Skeletal muscle satellite cell (primary cell): ENCODE results near the gene CGN.

ENCODE experiments used
- H3K27me3 ChIP-seq: 2 replicates; pipeline ENCODE4 v1.7.0; 2013; ENCODE audit warnings: low read length; ENCODE audit not compliant: control insufficient read depth, insufficient read depth
- H3K36me3 ChIP-seq: 2 replicates; pipeline ENCODE4 v1.7.0; 2013; ENCODE audit warnings: mild to moderate bottlenecking, control low read depth, low read length; ENCODE audit not compliant: insufficient read depth
- H3K4me1 ChIP-seq: 2 replicates; pipeline ENCODE4 v1.7.0; 2013; ENCODE audit warnings: low read length; ENCODE audit not compliant: control insufficient read depth, insufficient read depth
- H3K4me2 ChIP-seq: 2 replicates; pipeline ENCODE4 v1.7.0; 2013; ENCODE audit warnings: mild to moderate bottlenecking, low read length
- H3K4me3 ChIP-seq: 2 replicates; pipeline ENCODE4 v1.7.0; 2013; ENCODE audit warnings: low read length
- H3K9ac ChIP-seq: 2 replicates; pipeline ENCODE4 v1.7.0; 2013; ENCODE audit warnings: mild to moderate bottlenecking, low read depth, low read length, moderate library complexity
- H3K9me3 ChIP-seq: replicated peaks from 2 replicates; pipeline ENCODE4 v1.7.0; 2013; ENCODE audit warnings: mild to moderate bottlenecking, control low read depth, low read length

Gene CGN

DNA sequence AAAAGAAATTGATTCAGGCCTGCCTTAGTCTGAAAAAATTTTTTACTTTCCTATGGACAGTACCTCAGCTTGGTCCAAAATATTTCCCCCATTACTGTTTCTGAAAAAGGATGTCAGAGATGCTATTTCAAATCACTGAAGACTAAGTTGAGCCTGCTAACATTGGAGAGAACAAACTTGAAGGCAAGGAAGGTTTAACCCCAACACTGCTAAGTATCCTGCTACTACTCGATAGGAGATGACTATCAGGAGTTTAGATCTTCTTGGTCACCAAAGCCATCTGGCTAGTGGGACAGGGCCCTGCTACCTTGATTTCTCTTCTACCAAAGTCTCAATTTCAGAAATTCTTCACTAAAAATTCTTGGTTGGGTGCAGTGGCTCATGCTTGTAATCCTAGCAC is 29.2 kb upstream of the CGN start:
- H3K4me3 ChIP-seq, result no peak overlapping the region
- H3K4me1 ChIP-seq, result no peaks in the 10 kb centered on the region
- H3K27me3 ChIP-seq, result no peaks in the 10 kb centered on the region
- H3K9me3 ChIP-seq, result peaks cover 4% of the 10 kb centered on the region
- H3K9ac ChIP-seq, result no peak overlapping the region
- no peak overlapping the region for H3K4me2 ChIP-seq
- H3K36me3 ChIP-seq, result no peaks in the 10 kb centered on the region

DNA sequence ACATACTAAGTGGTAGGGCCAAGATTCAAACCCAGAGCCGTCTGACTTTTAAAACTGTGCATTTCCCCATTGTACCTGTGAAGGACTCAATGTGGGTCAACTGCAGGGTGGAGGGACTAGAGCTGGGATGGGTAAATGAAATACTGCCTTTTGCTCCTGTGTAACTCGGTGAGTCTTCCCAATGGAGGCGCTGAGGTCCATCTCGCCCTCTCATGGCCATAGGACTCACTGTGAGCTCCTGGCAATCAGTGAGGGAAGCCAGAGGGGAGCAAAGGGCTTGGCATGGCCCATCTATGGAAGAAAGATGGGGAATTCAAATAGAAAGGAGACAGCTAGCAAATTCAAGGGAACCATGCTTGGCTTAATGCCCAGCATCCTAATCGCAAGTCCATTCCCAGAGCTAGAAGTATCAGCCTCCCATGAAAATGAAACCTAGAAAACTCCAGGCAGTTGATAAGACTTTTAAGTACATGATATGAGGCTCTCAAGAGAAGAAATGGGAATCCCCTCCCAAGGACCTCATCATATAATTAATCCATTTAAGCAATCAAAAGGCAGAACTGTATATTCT is 25.4 kb upstream of the CGN start:
- H3K4me2 ChIP-seq, result no peak overlapping the region
- H3K27me3 ChIP-seq, result no peaks in the 10 kb centered on the region
- peaks cover 4% of the 10 kb centered on the region for H3K9me3 ChIP-seq
- no peak overlapping the region for H3K4me3 ChIP-seq
- H3K36me3 ChIP-seq, result no peaks in the 10 kb centered on the region
- no peaks in the 10 kb centered on the region for H3K4me1 ChIP-seq
- no peak overlapping the region for H3K9ac ChIP-seq

DNA sequence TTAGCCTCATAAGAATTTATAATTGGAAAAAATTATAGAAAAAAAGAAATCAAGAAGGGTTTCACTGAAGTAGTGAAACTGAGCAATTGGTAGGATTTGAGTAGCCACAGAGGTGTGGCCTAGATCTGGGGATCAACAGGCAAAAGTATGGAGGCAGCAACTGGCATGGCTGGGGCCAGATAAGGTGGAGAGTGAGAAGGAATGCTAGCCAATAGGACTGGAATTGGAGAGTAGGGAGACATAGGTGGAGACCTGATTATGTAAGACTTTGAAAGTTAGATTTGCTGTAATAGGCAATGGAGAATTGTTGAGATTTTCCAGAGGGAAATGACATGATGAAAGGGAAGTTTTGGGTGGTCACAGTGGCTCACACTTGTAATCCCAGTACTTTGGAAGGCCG is 24.6 kb upstream of the CGN start:
- no peak overlapping the region for H3K4me3 ChIP-seq
- no peaks in the 10 kb centered on the region for H3K36me3 ChIP-seq
- peaks cover 4% of the 10 kb centered on the region for H3K9me3 ChIP-seq
- H3K4me1 ChIP-seq, result no peaks in the 10 kb centered on the region
- H3K4me2 ChIP-seq, result no peak overlapping the region
- H3K9ac ChIP-seq, result no peak overlapping the region
- no peaks in the 10 kb centered on the region for H3K27me3 ChIP-seq

DNA sequence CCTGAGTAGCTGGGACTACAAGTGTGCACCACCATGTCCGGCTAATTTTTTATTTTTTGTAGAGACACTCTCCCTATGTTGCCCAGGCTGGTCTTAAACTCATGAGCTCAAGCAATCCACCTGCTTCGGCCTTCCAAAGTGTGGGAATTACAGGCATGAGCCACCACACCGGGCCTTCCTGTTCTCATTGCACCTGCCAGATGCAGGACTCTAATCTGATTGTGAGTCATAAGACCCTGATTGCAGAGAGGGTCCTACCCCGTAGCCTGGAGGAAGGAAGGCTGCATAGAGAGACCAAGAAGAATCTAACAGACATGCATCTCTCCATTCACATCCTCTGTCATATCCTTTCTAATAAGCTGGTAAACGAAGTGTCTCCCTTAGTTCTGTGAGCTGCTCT is 19.5 kb upstream of the CGN start:
- Histone ChIP-seq H3K36me3 (no peaks in the 10 kb centered on the region), H3K9ac (no peak overlapping the region), H3K4me1 (peaks cover 15% of the 10 kb centered on the region), H3K9me3 (no peaks in the 10 kb centered on the region), H3K4me2 (no peak overlapping the region), H3K27me3 (peaks cover 4% of the 10 kb centered on the region), H3K4me3 (no peak overlapping the region)

DNA sequence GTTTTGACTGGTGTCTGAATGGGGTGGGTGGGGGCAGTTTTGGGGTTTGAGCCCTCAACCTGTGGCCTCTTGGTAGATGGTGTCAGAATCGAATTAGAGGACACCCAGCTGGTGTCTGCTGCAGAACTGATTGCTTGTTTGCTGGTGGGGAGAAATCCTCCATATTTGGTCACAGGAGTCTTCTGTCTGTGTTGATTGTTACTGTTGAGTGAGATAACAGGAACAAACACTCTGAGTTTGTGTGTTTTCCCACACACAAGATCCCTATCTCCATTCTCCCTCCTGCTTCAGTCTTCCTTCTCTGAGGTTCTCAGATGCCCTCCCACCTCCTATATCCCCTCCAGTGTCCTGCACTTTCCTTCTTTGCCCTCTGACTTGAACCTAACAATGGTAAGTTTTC is 19.1 kb upstream of the CGN start:
- Histone ChIP-seq H3K9me3 (no peaks in the 10 kb centered on the region), H3K9ac (no peak overlapping the region), H3K4me3 (no peak overlapping the region), H3K27me3 (peaks cover 4% of the 10 kb centered on the region), H3K36me3 (no peaks in the 10 kb centered on the region), H3K4me1 (peaks cover 15% of the 10 kb centered on the region), H3K4me2 (no peak overlapping the region)

DNA sequence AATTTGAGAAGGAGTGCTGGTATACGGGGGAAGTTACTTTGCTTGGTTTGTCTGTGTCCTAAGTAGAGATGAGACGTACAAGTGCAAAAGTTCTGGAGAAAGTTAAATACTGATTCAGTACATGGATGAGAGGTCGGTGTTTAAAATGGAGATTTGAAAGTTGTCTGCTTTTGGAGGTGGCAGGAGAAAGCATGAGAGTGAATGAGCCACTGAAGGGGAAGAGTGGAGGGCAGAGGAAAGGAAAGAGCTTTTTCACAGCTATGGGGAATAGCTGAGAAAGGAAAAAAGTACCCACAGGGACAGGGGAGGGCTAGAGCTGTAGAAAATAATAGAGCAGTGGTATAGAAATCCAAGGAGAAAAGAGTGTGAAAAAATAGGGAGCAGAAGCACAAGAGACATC is 18.1 kb upstream of the CGN start:
- no peak overlapping the region for H3K4me3 ChIP-seq
- no peaks in the 10 kb centered on the region for H3K36me3 ChIP-seq
- no peak overlapping the region for H3K4me2 ChIP-seq
- H3K9me3 ChIP-seq, result no peaks in the 10 kb centered on the region
- H3K27me3 ChIP-seq, result peaks cover 4% of the 10 kb centered on the region
- no peak overlapping the region for H3K9ac ChIP-seq
- peaks cover 15% of the 10 kb centered on the region for H3K4me1 ChIP-seq

DNA sequence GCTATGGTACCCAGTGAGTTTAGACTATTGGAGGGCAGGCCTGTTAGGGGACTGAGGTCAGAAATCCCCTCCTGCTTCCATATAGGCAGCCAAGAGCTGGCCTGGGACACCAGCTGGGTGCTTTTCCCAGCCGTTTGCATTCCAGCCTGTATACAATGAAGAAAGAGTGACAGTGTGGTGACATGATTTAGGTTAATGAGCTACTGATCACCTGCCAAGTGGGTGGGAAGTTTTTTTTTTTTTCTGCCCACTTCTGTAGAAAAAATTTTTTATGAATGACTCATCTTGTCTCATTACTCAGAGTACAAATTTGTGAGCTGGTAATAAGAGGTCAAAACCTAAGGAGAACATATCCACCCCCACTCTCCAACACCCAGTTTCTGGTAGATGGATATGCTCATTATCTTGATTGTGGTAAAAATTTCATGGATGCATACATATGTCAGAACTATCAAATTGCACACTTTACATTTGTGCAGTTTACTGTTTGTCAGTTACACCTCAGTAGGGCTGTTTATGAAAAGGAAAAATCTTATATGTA is 16.4 kb upstream of the CGN start:
- Histone ChIP-seq H3K36me3 (no peaks in the 10 kb centered on the region), H3K9me3 (no peaks in the 10 kb centered on the region), H3K4me2 (peak overlapping the region; percentile 37), H3K27me3 (peaks cover 14% of the 10 kb centered on the region), H3K4me3 (no peak overlapping the region), H3K4me1 (peaks cover 15% of the 10 kb centered on the region), H3K9ac (no peak overlapping the region)

DNA sequence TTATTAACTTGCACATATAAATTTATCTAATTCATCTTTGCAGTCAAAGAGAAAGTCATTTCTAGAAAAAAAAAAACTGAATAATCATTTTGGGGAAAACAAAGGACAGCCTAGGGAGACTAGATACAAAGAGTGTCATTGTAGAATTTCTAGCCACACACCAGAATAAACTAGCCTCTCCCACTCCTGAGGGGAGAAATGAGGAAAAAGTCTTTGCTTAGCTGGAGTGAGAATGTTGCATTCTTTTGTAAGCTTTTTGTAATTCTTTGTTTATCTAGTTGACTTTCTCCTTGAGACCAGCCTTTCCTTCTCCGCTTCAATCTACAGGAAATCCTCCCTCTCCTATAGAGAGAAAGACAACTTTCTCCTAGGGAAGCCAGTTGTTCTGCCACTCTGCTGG is 15.9 kb upstream of the CGN start:
- Histone ChIP-seq H3K9me3 (no peaks in the 10 kb centered on the region), H3K4me3 (no peak overlapping the region), H3K9ac (no peak overlapping the region), H3K4me1 (peaks cover 15% of the 10 kb centered on the region), H3K4me2 (peak overlapping the region; percentile 37), H3K36me3 (no peaks in the 10 kb centered on the region), H3K27me3 (peaks cover 17% of the 10 kb centered on the region)

DNA sequence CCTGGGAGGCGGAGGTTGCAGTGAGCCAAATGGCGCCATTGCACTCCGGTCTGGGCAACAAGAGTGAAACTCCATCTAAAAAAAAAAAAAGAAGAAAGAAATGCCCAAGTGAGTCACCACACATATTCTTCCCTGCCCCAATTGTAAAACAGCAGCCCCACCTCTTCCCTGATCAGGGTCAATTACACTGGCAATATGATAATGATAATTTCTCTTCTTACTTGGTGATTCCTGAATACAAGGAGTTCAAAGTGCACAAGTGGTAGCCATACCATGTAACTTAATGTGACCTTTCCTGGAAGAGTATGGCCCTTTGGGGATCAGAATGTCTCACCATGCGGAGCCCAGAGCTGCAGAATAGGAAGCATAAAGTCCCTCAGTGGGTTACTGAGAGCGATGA is 11.8 kb upstream of the CGN start:
- Histone ChIP-seq H3K4me1 (peaks cover 13% of the 10 kb centered on the region), H3K27me3 (peaks cover 25% of the 10 kb centered on the region), H3K36me3 (no peaks in the 10 kb centered on the region), H3K9me3 (no peaks in the 10 kb centered on the region), H3K4me3 (no peak overlapping the region), H3K9ac (no peak overlapping the region), H3K4me2 (no peak overlapping the region)

DNA sequence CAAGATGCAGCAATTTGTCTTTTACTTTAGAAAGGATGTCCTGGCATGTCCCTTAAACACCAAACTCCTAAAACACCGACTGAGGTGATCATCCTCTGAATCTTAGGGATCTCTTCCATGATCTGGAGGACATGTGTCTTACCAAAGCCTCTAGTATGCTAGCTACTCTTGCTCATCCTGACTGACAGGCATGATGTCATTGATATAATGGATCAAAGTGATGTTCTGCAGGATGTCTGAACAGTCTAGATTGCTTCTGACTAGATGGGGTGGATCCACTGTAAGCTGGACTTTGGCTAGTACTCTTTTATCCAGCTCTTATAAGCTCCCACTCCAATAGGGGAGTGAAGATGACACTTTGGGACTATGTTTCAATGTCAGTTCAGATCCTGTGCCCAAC is 11.3 kb upstream of the CGN start:
- Histone ChIP-seq H3K4me3 (no peak overlapping the region), H3K9ac (no peak overlapping the region), H3K4me1 (peaks cover 8% of the 10 kb centered on the region), H3K9me3 (no peaks in the 10 kb centered on the region), H3K27me3 (peaks cover 27% of the 10 kb centered on the region), H3K36me3 (no peaks in the 10 kb centered on the region), H3K4me2 (no peak overlapping the region)

DNA sequence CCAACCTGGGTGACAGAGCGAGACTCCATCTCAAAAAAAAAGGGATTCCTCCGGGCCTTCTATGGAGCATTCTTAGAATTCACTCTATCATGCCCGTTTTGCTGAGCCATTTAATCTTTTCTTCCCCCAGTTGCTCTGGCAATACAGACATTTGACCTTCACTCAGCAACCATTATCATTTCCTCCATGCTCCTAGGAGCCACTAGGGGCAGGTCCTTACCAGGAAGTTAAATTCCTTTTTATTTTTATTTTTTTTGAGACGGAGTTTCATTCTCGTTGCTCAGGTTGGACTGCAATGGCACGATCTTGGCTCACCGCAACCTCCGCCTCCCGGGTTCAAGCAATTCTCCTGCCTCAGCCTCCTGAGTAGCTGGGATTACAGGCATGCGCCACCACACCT is 9.7 kb upstream of the CGN start:
- Histone ChIP-seq H3K9ac (no peak overlapping the region), H3K4me2 (no peak overlapping the region), H3K27me3 (peaks cover 34% of the 10 kb centered on the region), H3K36me3 (no peaks in the 10 kb centered on the region), H3K4me1 (no peaks in the 10 kb centered on the region), H3K4me3 (no peak overlapping the region), H3K9me3 (no peaks in the 10 kb centered on the region)

DNA sequence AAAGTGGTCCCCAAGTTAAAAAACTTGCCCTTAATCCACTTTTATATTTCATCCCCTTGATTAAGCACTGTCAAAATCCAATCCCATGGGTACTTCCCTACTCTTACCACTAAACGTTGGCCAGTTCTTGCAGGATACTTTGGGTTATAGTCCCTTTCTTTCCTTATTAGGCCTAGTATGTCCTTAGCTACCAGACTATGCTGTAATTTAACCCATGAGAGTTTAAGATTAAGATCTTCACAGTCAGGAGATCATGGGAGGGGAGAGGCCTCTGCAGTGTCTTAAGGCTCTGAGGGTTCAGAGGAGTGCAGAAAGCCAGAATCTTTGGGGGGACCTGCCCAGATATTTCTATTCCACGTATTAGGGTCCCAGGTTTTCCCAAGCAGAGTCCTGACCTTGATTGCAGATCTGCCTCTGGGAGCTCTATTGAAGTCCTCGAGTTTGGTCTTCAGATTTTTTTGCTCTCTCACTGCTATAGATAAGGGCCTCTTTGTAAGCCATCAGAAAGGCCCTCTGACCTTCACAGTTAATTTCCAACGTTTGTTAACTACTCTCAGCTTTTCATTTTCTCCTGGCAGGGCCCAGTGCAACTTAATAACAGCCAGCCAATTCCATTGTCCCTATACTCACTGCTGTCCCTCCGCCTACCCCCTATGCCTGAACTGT is 9.0 kb upstream of the CGN start:
- H3K4me2 ChIP-seq, result no peak overlapping the region
- H3K4me3 ChIP-seq, result no peak overlapping the region
- no peak overlapping the region for H3K9ac ChIP-seq

More for the DNA sequence above, 9.0 kb upstream of the CGN start:
- H3K27me3 ChIP-seq, result peaks cover 37% of the 10 kb centered on the region
- H3K4me1 ChIP-seq, result no peaks in the 10 kb centered on the region
- H3K9me3 ChIP-seq, result no peaks in the 10 kb centered on the region
- no peaks in the 10 kb centered on the region for H3K36me3 ChIP-seq
